Type B pancreatic cell (in vitro differentiated cells): Measurements from ENCODE around the gene STC2. TPM values are rescaled to one million over a fixed set of nuclear protein-coding genes. Genes with fewer than 3 reads are reported as not detected.
A peak's percentile ranks its signal among the peaks of the same experiment; 100 is the strongest.

Source experiments
- DNase-seq: peaks from one replicate; pipeline ENCODE4 v3.0.0; 2021; ENCODE audit warnings: mixed read lengths; ENCODE audit not compliant: unreplicated experiment; ENCODE audit errors: extremely low spot score
- H3K27ac Mint-ChIP-seq: 2 replicates; pipeline ENCODE4 v1.8.0; 2021; ENCODE audit warnings: mild to moderate bottlenecking, mixed read lengths
- H3K27me3 Mint-ChIP-seq: 2 replicates; pipeline ENCODE4 v1.8.0; 2021; ENCODE audit warnings: mixed read lengths
- H3K36me3 Mint-ChIP-seq: 2 replicates; pipeline ENCODE4 v1.8.0; 2021; ENCODE audit warnings: mixed read lengths
- H3K4me1 Mint-ChIP-seq: one replicate; pipeline ENCODE4 v1.8.0; 2021; ENCODE audit warnings: mixed read lengths; ENCODE audit not compliant: unreplicated experiment
- H3K4me3 Mint-ChIP-seq: 2 replicates; pipeline ENCODE4 v1.8.0; 2021; ENCODE audit warnings: mild to moderate bottlenecking, mixed read lengths
- H3K9me3 Mint-ChIP-seq: 2 replicates; pipeline ENCODE4 v1.8.0; 2021; ENCODE audit warnings: mixed read lengths
- total RNA-seq: library from RNA; stranded (reverse); gene quantifications from 2 replicates; pipeline ENCODE4 v1.2.1, GENCODE V29; 2021; ENCODE audit warnings: low replicate concordance
- TF ChIP-seq, protein P1 (sequence below): fragments of 200-600 bp; sonication (generic); conservative IDR thresholded peaks from 2 replicates; pipeline ENCODE4 v1.5.0; 2021; ENCODE audit warnings: antibody characterized with exemption, mild to moderate bottlenecking

STC2 gene
- total RNA-seq, 1 donor from 2014 or later, result 25.7 TPM

DNA sequence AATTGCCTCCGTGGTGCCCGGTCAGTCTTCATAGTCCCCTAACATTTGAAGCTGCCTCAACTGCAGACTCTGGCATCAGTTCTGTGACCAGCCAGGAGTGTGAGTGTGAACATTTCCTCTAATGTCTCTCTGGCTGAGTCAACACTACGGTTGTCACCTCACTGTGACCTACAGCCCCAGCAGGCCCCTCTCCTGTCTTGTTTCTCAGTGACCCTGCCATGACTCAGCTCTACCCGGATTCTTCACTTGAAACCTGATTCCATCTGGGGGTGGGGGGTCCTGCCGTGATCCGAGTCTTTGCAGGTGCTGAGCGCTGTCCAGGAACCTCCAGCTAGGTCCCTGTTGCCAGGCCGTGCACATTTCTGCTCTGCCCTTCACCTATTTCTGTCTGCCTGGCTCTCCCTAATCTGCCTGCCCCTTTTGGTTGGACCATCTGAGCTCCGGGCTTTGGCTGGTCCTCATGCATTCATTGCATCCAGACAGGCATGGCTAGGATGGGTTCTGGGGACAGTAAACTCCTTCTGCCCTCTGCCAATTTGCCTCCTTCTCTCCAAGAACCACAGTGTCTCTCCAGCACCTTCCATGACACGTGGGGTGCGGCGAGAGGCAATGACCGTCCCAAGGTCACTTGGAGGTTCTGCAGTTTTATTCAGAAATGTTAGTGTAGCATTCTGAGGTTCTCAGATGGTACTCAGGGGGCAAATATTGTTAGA, 24.2 kb downstream of the STC2 start:
- peaks cover 3% of the 10 kb centered on the region for H3K27me3 Mint-ChIP-seq
- no peaks in the 10 kb centered on the region for H3K36me3 Mint-ChIP-seq
- H3K4me3 Mint-ChIP-seq, result peak overlapping the region; percentile 29
- TF ChIP-seq, protein P1, sequence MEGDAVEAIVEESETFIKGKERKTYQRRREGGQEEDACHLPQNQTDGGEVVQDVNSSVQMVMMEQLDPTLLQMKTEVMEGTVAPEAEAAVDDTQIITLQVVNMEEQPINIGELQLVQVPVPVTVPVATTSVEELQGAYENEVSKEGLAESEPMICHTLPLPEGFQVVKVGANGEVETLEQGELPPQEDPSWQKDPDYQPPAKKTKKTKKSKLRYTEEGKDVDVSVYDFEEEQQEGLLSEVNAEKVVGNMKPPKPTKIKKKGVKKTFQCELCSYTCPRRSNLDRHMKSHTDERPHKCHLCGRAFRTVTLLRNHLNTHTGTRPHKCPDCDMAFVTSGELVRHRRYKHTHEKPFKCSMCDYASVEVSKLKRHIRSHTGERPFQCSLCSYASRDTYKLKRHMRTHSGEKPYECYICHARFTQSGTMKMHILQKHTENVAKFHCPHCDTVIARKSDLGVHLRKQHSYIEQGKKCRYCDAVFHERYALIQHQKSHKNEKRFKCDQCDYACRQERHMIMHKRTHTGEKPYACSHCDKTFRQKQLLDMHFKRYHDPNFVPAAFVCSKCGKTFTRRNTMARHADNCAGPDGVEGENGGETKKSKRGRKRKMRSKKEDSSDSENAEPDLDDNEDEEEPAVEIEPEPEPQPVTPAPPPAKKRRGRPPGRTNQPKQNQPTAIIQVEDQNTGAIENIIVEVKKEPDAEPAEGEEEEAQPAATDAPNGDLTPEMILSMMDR, result no peak
- no peaks in the 10 kb centered on the region for H3K9me3 Mint-ChIP-seq
- peak overlapping the region; percentile 80 for H3K27ac Mint-ChIP-seq
- peaks cover 44% of the 10 kb centered on the region for H3K4me1 Mint-ChIP-seq
- DNase-seq, result no peak

DNA sequence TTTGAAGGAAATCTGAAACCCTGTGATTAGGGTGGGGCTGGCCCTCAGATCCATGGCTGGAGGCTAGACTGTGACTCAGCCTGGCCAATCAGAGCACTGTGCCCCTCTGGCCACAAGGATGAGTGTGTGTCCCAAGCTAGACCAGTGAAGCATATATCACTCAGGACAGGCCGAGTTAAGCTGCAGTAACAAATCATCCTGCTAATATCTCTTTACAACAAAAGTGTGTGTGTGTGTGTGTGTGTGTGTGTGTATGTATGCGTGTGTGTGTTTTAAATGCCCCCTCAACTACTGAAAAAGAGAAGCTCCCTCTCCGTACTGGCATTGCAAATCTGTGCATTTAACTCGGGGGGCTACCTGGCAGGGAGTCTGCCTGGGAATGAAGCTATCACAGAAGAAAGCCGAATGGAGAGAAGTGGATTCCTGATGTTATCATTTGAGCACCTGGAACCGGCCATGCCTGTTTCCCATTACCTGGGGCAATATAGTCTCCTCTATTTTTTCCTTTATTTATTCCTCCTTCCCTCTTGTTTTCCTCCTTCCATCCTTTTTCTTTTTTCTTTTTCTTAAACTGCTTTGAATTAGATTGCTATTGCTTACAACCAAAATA, 25.6 kb downstream of the STC2 start:
- Mint-ChIP-seq H3K4me1 (peaks cover 48% of the 10 kb centered on the region), H3K4me3 (peak overlapping the region; percentile 86), H3K27me3 (peaks cover 3% of the 10 kb centered on the region), H3K9me3 (no peaks in the 10 kb centered on the region), H3K36me3 (no peaks in the 10 kb centered on the region), H3K27ac (peak overlapping the region; percentile 90)
- no peak for DNase-seq
- TF ChIP-seq, protein P1, result no peak

DNA sequence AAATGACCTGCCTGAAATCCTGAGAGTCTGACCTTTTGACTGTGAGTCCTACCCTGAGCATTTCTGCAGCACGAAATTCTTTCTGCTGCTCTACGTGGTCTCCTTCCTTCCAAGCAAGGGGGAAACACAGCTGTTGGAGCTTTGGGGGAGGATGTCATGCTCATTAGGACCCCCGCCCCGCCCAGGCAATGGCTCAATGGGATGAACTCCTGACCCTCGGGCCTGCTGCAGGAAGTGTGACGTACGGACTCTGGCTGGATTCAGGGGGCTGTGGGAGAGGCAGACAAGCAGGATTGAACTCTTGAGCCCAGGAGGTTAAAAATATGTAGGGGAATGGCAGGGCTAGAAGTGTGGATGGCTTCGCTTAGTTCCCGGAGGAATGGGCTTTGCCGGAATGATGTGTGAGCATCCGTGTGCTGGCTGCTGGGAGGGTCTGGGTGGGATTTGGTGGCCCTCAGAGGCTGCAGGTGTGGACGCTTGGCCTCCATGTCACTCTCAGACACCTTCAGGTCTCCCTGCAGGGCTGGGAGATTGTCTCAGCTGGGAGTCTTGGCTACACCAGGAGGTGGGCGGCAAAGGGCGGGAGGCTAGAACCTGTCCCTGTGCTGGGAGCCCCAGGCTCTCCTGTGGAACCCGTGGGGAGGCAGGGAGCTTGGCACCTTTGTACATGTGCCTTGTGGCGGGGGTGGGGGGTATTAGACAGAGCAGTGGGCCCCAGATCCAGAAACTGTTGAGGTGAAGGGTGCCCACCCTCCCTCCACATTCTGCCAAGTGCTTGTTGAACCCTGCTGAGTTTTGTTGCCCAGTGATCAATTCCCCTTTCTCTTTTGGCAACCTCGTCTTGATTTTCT, 26.3 kb downstream of the STC2 start:
- TF ChIP-seq, protein P1, result no peak
- Mint-ChIP-seq H3K4me1 (peaks cover 48% of the 10 kb centered on the region), H3K36me3 (no peaks in the 10 kb centered on the region), H3K9me3 (no peaks in the 10 kb centered on the region), H3K27ac (peak overlapping the region; percentile 90), H3K4me3 (peak overlapping the region; percentile 86), H3K27me3 (peaks cover 3% of the 10 kb centered on the region)
- no peak for DNase-seq

DNA sequence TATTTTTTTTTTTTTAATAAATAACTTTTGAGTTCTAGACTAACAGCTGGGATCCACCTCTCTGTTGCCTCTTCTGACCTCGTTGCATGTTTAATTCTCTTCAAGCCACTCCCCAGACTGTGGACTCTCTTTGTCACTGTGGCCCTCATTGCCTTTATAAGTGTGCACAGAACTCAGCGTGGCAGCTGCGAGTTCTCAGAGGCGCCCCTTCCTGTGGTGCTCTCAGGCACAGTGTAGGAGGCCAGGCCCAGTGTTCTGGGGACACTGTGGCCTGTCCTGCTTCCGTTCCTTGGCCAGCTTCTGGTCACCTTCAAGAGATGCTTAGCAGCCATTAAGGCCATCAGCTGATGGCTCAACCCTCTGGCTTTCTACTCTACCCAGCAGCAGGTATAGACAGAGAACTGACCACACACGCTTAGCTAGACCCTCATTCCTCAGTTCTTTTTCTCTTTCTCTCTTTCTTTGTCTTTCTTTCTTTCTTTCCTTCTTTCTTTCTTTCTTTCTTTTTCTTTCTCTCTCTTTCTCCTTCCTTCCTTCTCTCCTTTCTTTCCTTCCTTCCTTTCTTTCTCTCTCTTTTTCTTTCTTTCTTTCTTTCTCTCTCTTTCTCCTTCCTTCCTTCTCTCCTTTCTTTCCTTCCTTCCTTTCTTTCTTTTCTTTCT, 27.7 kb downstream of the STC2 start:
- peak overlapping the region; percentile 58 for H3K27ac Mint-ChIP-seq
- no peak for DNase-seq
- H3K4me3 Mint-ChIP-seq, result peak overlapping the region; percentile 34
- no peaks in the 10 kb centered on the region for H3K9me3 Mint-ChIP-seq
- H3K36me3 Mint-ChIP-seq, result no peaks in the 10 kb centered on the region
- H3K4me1 Mint-ChIP-seq, result peaks cover 47% of the 10 kb centered on the region
- peaks cover 6% of the 10 kb centered on the region for H3K27me3 Mint-ChIP-seq
- TF ChIP-seq, protein P1, result no peak

DNA sequence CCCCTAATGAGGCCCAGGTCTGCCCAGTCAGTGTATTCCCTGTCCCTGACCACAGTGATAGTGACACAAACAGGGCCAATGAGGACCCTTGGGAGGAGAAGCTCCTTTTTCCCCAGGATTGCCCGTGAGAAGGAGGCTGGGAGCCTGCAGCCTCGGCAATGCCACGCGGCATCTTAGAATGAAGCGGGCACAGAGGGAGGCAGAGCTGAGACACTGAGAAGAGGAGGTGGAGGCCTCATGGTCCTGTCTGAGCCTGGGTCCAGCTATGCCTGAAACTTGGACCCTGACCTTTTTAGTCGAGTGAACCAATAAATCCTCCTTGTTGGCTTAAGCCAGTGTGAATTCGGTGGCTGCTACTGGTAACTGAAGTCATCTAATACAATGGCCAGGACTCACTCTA, 28.4 kb downstream of the STC2 start:
- no peaks in the 10 kb centered on the region for H3K9me3 Mint-ChIP-seq
- H3K27ac Mint-ChIP-seq, result no peak overlapping the region
- TF ChIP-seq, protein P1, result no peak
- H3K4me1 Mint-ChIP-seq, result peaks cover 43% of the 10 kb centered on the region
- peaks cover 8% of the 10 kb centered on the region for H3K27me3 Mint-ChIP-seq
- H3K36me3 Mint-ChIP-seq, result no peaks in the 10 kb centered on the region
- no peak for DNase-seq
- H3K4me3 Mint-ChIP-seq, result no peak overlapping the region
